ENCODE measurements around the gene POLK.
"Not testable (repeated sequence)": the region's sequence is repeated elsewhere in the genome, so short reads cannot be mapped to it uniquely, and the experiment has no call there.

The POLK gene

DNA sequence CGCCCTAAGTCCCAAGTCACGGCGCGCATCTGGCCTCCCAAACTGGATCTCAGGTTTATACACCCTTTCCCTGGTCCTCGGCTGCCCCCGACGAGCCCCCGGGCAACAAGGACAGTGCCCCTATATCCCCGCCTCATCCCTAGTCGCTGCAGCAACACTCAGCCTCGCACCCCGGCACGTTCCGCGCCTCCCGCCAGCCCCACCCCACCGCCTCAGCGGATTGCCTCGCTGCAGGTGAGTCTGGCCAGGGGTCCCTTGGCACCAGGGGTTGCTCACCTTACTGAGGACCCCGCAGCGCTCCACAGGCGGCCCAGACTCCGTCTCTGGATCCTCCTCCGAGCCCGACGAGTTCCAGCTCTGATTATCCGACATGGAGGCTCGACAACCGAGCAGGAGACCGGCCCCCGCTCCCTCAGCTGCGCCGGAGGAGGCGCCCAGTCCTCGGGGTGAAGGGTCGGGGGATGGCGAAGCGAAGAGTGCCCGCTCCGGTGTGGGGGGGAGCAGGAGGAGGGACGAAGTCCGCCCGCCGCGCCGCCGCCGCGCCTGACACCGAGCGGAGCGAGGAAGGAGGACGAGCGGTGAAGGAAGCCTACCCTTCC lies 756 bp upstream of the POLK start:
- DNase-seq: peak; percentile 60

DNA sequence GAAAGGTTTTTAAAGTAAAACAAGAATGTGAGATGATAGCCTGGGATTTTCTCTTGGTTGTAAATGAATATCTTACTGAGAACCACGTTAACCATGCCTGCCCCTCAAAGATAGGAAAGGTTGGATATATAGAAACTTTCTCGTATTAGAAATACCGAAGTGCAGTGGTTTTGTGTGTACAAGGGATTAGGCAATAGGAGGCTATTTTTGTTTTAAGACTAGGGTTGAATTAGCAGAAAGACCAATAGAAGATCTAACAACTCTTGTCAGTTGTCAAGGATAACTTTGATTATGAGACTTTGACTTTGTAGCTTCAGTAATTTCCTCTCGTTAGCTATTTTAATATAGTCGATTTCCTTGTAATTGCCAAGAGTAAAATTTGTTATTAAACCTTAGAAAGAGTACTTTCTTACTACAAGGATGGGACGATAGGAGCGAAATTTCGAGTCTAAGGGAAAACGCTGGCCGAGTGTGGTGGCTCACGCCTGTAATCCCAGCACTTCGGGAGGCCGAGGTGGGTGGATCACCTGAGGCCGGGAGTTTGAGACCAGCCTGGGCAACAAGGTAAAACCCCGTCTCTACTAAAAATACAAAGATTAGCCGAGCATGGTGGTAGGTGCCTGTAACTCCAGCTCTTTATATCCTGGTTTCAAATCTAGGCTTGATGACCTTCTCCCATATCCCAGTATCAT lies 838 bp downstream of the POLK start:
- DNase-seq: no peak

DNA sequence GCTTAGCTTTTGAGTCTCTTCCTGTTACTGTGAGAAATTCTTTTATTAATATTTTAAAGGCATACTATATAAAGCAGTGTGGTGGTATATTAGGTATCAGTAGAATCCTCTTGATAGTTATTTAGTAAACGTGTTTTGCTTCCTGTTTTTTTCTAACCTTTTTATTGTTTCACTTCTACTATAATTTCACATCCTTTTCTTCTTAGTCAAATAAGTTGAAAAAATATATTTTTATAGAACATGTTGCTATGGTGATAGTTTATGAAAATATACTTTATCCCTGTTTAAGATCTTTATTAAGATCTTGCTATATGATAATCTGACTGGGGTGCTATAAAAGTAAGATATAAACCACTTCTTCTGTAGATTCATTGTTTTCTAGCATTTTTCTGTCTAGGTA lies 2.1 kb downstream of the POLK start:
- no peak for DNase-seq

DNA sequence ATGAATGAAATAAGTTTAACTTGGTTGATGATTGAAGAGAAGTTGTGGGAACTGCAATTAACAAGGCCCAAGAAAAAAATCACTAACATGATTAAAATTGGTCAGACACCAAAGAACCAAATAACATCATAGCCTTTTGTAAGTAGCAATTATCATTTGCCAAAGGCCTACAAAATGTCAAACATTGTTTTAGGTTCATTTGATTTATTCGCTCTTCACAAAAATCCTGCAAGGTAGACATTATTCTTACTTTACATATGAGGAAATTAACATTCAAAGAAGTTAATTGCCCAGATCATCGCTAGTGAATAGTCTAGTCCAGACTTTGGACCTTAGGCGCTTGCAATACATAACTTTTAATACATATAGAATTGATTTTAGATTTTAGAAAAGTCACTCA lies 2.6 kb downstream of the POLK start:
- DNase-seq: no peak

GRCh38 chr5:75519761-75520160 lies 8.1 kb downstream of the POLK start:
- no peak for DNase-seq

GRCh38 chr5:75521195-75521594 lies 9.5 kb downstream of the POLK start:
- DNase-seq: no peak

- no peak for DNase-seq
Measured at GRCh38 chr5:75522025-75522424, 10.3 kb downstream of the POLK start.

GRCh38 chr5:75522542-75522941 lies 10.9 kb downstream of the POLK start:
- DNase-seq: no peak

GRCh38 chr5:75523275-75523674 lies 11.6 kb downstream of the POLK start:
- no peak for DNase-seq

- DNase-seq: no peak
Measured at GRCh38 chr5:75524071-75524470, 12.4 kb downstream of the POLK start.

GRCh38 chr5:75524591-75524990 lies 12.9 kb downstream of the POLK start:
- DNase-seq: no peak

DNA sequence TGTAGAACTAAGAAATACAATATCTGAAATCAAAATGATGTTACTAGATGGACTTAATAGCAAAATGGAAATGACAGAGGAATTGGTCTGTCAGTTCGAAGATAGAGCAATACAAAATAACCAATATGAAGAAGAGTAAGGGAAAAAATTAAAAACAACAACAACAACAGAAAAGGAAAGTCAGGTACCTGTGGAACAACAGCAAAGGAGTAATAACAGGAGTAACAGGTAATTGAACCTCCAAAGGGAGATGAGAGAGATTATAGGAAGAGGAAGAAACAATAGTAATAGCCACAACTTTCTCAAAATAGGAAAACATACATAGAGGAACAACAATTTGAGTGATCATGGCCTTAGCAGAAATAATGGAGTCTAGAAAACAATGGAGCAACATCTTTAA lies 13.7 kb downstream of the POLK start:
- DNase-seq: no peak

DNA sequence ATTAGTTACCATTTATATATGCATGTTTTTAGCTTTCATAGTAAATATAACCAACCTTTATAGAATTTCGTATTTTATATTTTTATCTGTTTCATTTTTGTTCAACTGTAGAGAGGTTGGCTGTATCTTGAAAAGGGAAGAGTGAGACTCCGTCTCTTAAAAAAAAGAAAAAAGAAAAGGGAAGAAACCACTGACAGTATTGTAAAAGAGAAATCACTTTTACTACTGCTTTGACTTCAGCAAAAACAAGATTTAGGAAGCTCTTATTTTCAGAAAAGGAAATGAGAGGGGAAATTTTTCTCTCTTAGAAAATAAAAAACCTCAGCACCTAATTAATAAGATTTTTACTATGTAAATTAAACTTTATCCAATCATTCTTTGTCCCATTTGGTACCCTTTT lies 14.4 kb downstream of the POLK start:
- no peak for DNase-seq

DNA sequence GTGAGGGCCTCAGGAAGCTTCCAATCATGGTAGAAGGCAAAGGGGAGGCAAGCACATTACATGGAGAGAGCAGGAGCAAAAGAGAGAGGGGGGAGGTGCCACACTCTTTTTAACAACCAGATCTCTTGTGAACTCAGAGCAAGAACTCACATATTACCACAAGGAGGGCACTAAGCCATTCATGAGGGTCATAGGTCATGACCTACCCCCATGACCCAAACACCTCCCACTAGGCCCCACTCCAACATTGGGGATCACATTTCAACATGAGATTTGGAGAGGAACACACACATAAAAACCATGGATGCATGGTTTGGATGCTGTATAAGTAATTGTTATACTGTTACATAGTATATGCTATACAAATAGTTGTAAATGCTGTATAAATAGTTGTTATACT lies 17.5 kb downstream of the POLK start:
- DNase-seq: no peak

GRCh38 chr5:75532190-75532589 lies 20.5 kb downstream of the POLK start:
- DNase-seq: no peak

DNA sequence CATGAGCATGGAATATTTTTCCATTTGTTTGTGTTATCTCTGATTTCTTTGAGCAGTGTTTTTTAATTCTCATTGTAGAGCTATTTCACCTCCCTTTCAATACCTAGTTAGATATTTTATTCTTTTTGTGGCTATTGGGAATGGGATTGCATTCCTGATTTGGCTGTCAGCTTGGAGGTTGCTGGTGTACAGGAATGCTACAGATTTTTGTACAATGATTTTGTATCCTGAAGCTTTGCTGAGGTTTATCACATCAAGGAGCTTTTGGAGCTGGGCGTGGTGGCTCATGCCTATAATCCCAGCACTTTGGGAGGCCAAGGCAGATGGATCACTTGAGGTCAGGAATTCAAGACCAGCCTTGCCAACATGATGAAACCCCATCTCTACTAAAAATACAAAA lies 22.0 kb downstream of the POLK start:
- not testable (repeated sequence) for DNase-seq

GRCh38 chr5:75534734-75535133 lies 23.0 kb downstream of the POLK start:
- no peak for DNase-seq

DNA sequence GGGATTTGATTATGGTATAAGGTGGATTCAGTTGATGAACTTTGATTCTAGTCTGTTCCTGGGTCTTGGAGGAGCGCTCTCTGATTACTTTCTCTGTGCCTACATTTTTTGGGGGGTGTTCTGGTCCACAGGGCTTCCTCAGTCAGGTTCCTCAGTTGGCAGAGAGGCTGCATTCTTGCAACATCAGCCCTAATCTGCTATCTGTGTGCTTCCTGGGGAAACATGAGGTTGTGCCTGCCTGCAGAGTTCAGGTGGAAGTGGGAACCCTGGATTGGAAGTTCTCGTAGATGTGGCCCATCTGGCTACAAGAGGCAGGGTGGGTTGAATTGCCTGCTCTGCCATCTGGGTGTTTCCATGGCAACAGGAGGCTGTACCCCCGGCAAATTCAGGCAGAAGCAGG lies 24.5 kb downstream of the POLK start:
- DNase-seq: no peak

DNA sequence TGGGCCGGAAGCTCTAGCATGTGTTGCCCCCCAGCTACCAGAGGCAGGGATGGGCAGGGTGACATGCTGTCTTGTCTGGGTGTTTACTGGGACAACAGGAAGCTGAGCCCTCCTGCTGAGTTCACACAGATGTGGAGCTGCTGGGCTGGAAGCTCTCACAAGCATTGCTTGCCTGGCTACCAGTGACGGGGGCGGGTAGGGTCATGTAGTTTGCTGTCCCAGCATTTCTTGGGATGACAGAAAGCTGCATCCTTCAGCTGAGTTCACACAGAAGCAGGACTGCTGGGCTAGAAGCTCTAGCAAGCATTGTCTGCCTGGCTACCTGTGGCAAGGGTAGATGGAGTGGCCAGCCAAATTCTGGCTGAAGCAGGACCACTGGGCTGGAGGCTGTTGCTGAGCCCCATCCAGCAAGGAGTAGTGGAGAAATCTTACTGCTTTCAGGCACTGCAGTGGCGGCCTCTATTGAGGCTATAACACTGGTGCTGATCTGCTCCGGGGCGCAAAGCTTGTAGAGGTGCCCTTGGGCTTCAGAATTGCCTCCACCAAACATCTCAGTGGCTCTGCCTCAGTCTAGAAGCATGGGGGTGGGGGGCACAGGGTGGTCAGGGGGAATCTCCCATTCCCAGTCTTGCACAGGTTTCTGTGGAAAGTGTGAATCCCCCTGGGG lies 25.1 kb downstream of the POLK start:
- no peak for DNase-seq

DNA sequence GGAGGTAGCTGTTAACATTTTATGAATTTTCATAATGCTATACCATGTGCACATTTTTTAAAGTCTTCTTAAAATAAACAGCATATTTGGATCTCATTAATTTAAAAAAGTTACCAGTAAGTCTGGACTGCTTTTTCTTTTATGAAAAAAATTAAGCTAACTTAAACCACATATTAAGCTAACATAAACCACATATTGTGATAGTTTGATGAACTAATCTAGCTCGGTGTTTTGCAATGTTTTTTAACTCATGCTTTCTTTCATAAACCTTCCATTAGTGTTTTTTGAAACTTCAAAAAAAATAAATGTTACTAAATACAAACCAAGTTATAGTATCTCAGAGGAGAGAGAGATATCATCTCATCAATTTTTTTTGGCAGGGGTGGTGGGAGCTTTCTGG lies 26.5 kb downstream of the POLK start:
- no peak for DNase-seq

DNA sequence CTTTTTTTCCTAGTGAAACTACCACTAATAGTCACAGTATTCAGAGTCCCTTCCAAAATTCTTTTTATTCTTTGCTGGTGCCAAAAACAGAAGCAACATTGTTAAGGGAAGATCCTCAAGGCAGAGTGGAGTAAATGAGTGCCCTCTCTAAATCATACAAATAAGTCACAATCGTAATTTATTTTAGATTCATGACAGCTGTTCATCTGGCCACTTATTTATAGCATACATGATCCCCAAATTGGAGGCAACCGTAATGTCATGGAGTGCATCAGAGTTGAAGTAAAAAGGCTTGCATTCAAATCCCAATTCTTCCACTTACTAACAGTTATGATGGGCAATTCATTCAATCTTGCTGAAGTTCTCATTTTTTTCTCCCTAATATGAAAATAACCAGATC lies 33.4 kb downstream of the POLK start:
- DNase-seq: no peak

DNA sequence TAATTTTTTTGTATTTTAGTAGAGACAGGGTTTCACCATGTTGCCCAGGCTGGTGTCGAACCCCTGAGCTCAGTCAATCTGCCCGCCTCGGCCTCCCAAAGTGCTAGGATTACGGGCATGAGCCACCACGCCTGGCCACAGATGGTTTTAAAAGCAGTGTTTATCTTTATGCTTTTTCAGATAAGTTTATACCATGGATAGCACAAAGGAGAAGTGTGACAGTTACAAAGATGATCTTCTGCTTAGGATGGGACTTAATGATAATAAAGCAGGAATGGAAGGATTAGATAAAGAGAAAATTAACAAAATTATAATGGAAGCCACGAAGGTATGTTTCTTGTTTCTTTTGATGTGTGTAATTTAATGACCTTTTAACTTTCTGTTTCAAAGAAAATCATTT lies 35.1 kb downstream of the POLK start:
- no peak for DNase-seq

DNA sequence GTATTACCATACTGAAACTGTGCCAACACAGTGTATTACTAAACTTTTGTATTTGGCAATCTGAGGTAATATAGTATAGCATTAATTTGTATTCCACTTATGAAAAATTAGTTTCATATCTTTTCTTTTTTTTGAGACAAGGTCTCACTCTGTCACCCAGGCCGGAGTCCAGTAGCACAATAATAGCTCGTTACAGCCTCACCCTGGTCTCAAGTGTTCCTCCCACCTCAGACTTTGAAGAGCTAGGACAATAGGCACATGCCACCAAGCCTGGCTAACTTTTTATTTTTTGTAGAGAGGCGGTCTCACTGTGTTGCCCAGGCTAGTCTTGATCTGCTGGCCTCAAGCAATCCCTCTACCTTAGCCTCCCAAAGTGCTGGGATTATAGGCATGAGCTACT lies 36.1 kb downstream of the POLK start:
- DNase-seq: no peak

GRCh38 chr5:75550597-75550996 lies 38.9 kb downstream of the POLK start:
- no peak for DNase-seq

GRCh38 chr5:75551471-75551870 lies 39.8 kb downstream of the POLK start:
- DNase-seq: no peak
